Omental fat pad (tissue), 4 donors: Measurements from ENCODE around the gene DYSF. TPM values are rescaled to one million over a fixed set of nuclear protein-coding genes. Genes with fewer than 3 reads are reported as not detected.
A peak's percentile ranks its signal among the peaks of the same experiment; 100 is the strongest.
"Not testable (repeated sequence)": the region's sequence is repeated elsewhere in the genome, so short reads cannot be mapped to it uniquely, and the experiment has no call there.

ENCODE experiments used
- ATAC-seq: fragments of 150-250 bp; one replicate; pipeline ENCODE4 v1.9.1; 2016; ENCODE audit warnings: mild to moderate bottlenecking, moderate library complexity; ENCODE audit not compliant: low FRiP score
- DNase-seq: peaks from one replicate; pipeline ENCODE4 v3.0.0-alpha.2; 2019; ENCODE audit warnings: low spot score
- total RNA-seq, 4 donors: library from RNA; depleted of rRNA; stranded (reverse); fragments of >200 nt; gene quantifications; one replicate each; pipeline ENCODE4 v1.1.0, GENCODE V29; 2016
- TF ChIP-seq, protein P1 (sequence below), 3 donors: fragments of 450-650 bp; IDR thresholded peaks; one replicate each; pipeline ENCODE4 v1.5.1; 2016 to 2017; ENCODE audit warnings: antibody characterized with exemption in 3 of 3, mild to moderate bottlenecking in 3 of 3, moderate library complexity in 2 of 3

The DYSF gene
- total RNA-seq, 4 donors from 2014 or later, result 7.9 to 70.5 (median 17.8) TPM

DNA sequence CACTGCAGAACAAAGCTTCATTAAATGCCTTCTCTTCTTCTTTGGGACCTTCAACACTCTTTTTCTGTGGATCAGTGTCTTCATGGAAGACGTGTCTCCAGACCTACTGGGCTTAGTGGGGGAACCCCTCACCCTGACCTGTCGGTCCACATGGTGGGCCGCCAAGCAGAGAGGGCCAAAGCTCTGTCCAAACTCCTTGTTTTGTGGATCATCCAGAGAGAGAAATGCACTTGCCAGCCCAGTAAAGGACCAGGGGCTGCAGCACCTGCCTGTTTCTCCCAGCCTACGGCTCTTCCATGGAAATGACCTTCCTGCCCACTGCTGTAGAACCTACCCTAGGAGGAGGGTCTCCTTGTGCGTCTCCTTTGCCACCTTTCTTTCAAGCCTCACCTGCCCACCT, 25.9 kb downstream of the DYSF start:
- DNase-seq (no peak), ATAC-seq (no peak)
- TF ChIP-seq, protein P1, sequence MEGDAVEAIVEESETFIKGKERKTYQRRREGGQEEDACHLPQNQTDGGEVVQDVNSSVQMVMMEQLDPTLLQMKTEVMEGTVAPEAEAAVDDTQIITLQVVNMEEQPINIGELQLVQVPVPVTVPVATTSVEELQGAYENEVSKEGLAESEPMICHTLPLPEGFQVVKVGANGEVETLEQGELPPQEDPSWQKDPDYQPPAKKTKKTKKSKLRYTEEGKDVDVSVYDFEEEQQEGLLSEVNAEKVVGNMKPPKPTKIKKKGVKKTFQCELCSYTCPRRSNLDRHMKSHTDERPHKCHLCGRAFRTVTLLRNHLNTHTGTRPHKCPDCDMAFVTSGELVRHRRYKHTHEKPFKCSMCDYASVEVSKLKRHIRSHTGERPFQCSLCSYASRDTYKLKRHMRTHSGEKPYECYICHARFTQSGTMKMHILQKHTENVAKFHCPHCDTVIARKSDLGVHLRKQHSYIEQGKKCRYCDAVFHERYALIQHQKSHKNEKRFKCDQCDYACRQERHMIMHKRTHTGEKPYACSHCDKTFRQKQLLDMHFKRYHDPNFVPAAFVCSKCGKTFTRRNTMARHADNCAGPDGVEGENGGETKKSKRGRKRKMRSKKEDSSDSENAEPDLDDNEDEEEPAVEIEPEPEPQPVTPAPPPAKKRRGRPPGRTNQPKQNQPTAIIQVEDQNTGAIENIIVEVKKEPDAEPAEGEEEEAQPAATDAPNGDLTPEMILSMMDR (IDR thresholded peaks at IDR 0.05), result no peak

DNA sequence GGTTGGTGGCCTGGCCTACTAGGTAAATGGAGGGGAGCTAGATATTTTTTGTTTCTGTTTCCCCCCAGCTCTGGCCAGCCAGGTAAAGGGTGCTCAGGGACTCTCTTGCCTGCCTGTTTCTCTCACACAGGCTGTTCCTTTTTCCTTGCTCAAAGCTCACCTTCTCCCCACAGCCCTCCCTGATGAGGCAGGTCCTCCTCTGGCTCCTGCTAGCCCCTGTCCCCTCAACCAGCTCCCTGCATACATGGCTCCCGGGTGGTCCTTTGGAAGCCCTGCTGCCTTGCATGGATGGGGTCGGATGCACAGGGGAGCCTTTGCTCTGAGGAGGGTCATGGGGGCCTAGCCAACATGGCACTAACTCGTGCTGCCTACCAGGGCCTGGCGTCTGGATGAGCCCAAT, 27.8 kb downstream of the DYSF start:
- TF ChIP-seq, protein P1 (IDR thresholded peaks at IDR 0.05), result no peak
- DNase-seq (no peak), ATAC-seq (no peak)

- ATAC-seq (no peak), DNase-seq (no peak)
- TF ChIP-seq, protein P1 (IDR thresholded peaks at IDR 0.05), result no peak
Measured at GRCh38 chr2:71482055-71482454, 28.7 kb downstream of the DYSF start.

DNA sequence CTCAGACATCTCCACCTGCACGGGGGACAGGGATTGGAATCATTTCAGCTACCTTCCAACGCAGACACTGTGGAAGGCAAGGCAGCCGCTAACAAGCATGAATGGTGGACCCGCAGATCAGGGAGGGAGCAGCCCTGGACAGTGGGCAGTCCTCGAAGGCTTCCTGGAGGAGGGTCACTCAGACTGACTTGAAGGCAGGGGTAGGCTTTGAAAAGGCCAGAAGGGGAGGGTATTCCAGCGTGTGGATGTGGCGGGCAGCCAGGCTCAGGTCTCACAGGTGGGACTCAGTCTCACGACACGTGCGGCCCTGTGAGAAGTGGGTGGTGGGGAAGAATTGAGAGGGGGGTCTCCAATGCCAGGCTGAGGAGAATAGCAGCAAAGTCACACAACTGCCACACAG, 29.9 kb downstream of the DYSF start:
- DNase-seq, result no peak
- no peak for ATAC-seq
- TF ChIP-seq, protein P1 (IDR thresholded peaks at IDR 0.05), result no peak

DNA sequence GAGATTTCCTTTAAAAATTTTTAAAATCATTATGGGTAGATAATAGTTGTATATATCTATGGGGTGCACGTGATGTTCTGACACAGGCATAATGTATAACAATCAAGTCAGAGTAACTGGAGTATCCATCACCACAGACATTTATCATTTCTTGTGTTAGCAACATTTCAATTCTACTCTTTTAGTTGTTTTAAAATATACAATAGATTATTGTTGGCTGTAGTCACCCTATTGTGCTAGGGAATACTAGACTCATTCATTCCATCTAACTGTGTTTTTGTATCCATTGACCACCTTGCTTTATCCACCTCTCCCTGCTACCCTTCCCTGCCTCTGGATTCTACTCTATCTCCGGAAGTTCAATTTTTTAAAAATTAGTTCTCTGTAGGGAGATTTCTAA, 31.0 kb downstream of the DYSF start:
- DNase-seq (no peak), ATAC-seq (no peak)
- TF ChIP-seq, protein P1 (IDR thresholded peaks at IDR 0.05), result no peak

DNA sequence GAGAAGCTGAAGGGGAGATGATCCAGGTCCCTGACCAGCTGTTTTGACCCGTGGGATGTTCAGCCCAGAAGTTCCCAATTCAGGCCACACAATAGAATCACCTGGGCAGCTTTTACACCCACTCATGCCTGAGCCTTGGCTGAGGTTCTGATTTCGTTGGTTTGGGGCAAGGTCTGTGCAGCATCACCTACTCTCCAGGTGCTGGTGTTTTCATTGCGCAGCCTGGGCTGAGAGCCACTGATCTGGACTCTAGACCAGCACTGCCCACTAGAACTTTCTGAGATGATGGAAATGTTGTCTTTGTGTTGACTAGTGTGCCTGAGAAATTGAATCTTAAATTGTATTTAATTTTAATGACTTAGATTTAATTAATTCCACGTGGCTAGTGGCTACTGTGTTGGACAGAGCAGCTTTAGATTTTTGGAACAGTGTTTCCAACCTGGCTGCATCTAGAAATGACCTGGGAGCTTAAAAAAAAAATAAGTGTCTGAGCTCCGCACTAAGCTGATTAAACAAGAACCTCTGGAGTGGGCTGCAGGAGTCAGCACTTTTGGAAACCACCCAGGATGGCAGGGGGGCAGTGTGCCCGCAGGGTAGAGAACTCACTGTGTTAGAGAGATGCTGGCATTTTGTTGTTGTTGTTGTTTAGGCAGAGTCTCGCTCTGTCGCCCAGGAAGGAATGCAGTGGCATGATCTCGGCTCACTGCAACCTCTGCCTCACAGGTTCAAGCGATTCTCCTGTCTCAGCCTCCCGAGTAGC, 33.7 kb downstream of the DYSF start:
- DNase-seq (no peak), ATAC-seq (peak; percentile 28)

GRCh38 chr2:71491551-71491950, 38.2 kb downstream of the DYSF start:
- ATAC-seq, DNase-seq: not testable (repeated sequence)

More for the DNA sequence above, 33.7 kb downstream of the DYSF start:
- TF ChIP-seq, protein P1 (IDR thresholded peaks at IDR 0.05), result no peak
